HG03378 (cell line): Measurements from ENCODE around the gene ZNF200.
A peak's percentile ranks its signal among the peaks of the same experiment; 100 is the strongest.
"Not testable (repeated sequence)": the region's sequence is repeated elsewhere in the genome, so short reads cannot be mapped to it uniquely, and the experiment has no call there.

Experiments used
- ATAC-seq: cut with Tn5 transposase; IDR thresholded peaks from one replicate; pipeline ENCODE4 v1.9.1; 2021; ENCODE audit warnings: mild to moderate bottlenecking, moderate library complexity; ENCODE audit not compliant: unreplicated experiment

Gene ZNF200, protein sequence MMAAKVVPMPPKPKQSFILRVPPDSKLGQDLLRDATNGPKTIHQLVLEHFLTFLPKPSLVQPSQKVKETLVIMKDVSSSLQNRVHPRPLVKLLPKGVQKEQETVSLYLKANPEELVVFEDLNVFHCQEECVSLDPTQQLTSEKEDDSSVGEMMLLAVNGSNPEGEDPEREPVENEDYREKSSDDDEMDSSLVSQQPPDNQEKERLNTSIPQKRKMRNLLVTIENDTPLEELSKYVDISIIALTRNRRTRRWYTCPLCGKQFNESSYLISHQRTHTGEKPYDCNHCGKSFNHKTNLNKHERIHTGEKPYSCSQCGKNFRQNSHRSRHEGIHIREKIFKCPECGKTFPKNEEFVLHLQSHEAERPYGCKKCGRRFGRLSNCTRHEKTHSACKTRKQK

DNA sequence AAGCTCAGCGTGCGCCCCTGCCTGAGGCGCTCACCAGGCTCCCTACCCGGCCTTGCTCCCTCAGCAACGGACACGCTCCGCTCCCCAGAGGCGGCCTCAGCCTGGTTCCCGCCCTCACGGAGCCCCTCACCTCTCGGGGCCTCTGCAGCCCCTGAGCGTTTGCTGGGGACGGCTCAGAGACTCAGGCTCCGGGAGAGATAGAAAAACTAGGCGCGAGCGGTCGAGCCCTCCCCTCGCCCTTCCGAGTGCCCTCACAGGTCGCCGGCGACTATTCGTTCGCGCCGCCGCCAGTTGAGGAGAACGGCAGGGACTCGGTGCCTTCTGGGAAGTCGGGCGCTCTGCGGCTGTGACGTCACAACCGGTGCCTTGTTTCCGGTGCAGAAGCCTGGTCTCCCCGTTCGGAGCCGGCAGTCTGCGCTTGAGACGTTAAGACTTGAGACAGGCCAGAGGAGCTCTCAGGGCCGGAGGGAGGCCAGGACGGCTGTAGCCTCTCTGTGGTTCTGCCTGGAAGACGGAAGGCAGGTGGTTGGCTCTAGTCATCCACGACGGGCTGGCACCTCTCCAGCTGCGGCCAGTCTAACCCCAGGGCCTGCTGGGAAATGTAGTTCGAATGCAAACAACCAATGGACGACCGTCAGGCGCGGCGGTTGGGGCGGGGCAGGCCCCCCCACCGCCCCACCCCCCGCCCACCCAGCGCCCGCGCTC lies at the start of gene ZNF200:
ZNF200 (minus strand) TSS at position 302 of the 705 bp plus-strand sequence. CDS start 1,403 bp downstream, outside the sequence.
- ATAC-seq = peak; percentile 90

DNA sequence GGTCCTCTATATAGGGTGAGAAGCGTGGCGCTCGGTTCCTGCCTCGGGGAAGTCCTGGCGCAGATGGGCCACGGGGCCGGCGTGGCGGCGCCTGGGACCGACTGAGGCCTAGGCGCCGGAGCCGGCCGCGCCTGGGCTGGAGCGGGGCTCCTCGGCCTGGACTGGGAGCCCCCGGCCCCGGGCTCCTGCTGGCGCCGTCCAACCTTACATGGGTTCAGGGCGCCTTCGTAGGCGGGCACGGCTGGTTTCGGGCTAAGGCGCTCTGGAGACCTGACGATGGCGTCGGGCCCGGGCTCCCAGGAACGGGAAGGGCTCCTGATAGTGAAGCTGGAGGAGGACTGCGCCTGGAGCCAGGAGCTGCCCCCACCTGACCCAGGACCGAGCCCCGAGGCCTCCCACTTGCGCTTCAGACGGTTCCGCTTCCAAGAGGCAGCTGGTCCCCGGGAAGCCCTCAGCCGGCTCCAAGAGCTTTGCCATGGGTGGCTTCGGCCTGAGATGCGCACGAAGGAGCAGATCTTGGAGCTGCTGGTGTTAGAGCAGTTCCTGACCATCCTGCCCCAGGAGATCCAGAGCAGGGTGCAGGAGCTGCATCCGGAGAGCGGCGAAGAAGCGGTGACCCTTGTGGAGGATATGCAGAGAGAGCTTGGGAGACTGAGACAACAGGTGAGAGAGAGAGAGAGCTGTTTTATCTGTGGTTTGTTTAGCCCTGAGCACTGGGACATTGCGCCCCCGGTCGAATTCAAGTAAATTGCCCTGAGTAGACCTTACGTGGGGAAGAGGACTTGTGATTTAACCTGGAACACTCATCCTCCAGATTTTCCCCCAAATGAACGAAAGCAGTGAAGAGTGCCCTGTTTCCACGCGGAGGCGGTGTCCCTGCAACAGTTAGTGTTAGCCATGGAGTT lies 48.8 kb upstream of the ZNF200 start:
- no peak for ATAC-seq

DNA sequence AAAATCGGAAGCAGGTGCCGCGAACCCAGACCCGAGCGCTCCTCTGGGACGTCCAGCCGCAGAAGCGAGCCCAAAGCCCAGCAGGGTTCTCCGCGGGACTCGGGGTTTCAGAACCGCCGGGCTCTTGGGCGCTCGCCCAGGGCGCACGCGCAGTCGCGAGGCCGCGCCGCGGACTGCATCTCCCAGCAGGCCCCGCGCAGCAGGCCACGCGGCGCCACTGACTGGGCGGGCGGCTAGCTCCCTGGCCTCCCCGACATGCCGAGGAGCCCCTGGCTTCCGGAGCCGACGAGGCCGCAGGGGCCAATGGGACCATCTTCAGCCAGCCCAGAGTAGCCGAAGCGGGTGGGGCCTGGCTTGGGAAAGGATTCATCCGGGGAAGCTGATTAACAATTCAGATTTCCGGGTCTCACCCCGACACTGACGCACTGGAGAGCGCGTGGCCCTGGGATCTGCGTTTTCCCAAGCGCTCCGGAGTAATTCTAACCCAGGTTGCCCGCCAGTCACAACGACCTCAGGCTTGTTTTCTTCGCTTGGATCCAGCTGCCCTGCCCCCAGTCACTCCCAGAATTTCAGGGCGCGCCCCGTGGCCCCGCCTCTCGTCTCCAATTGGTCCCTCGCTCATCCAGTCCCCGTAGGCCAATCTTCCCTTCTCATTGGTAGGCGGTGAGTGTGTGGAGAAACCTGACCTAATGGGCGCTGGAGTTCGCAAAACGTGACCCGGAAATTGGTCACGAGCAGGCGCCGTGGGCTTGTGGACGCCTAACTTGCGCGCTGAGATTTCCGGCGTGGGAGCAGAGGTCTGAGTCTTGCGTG lies 48.0 kb upstream of the ZNF200 start, which contains the start of gene ZNF263:
ZNF263 (plus strand) TSS at position 762 of the 813 bp plus-strand sequence. CDS start 328 bp downstream, outside the sequence.
- peak; percentile 78 for ATAC-seq

DNA sequence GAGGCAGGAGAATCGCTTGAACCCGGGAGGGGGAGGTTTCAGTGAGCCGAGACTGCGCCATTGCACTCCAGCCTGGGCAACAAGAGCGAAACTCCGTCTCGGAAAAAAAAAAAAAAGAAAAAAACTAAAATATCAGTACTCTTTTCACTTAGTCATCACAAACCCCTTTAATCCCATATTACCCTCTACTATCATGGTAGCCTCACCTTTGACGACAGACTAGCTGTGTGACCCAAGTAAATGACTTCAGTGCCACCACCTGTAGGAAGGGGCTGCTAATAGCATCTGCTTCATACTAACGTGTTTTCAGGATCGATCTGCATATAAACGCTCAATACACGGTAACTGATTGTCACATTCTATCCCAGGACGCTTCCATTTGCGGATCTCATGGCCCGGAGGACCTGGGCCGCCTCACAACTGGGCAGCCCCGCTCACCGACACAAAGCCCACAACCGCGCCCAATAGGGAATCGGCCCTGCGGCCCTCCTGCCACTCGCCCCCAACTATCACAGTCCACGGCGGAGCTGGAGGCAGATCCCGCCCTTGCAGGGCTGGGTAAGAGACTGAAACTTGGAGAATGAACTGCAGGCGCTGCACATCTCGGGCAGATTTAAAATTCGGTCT lies 47.3 kb upstream of the ZNF200 start:
- ATAC-seq = peak; percentile 31

DNA sequence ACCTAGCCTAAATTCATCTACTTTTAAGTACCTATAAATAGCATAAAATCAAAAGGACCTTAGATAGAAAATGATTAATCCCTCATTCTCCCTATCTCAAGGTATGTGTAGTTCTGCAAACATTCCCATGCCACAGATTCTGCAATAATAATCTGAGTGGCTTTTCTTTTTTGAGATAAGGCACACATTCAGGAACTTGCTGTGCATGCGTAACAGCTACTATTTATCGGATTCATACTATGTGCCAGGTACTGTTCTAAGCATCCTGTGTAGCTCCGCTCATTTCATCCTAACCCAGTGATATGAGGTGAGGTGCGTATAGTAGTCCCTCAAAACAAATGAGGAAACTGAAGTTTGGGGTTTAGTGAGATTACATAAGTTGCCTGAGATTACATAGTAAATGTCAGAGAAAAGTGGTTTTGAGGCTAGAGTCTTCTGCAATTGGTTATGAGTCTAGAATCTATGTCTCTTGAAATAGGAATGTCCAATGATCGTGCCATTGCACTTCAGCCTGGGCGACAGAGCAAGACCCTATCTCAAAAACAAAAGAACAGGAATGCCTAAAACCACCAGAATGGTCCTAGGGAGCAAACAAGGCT lies 46.4 kb upstream of the ZNF200 start:
- ATAC-seq = no peak

DNA sequence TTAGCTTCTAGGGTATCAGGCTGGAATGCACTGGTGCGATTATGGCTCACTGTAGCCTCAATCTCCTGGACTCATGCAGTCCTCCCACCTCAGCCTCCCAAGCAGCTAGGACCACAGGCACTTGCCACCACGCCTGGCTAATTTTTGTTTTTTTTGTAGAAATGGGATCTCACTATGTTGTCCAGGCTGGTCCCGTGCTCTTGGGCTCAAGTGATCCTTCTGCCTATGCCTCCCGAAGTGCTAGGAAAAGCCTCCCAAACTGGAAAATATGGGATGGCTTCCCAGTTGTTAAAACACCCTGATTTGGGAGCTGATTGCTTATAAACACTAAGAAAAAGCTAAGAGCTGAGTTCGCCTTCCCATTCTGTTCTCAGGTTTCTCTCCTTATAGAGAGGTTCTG lies 41.7 kb upstream of the ZNF200 start:
- ATAC-seq = no peak

DNA sequence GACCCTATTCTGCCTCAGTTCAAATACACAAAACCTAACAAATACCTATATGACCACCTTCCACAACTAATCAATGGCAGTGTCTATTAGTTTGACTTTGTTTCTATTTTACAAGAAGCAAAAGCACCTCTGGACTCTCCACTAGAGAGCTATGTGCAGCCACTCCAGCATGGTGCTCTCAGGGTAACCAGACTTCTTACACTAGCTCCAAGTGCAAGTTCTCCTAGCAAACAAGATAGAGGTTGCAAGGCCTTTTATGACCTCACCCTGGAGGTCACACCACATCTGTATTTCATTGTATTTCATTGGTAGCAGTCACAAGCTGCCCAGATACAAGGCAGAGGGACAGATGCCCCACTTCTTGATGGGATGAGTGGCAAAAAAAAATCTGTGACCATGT lies 40.0 kb upstream of the ZNF200 start:
- no peak for ATAC-seq

DNA sequence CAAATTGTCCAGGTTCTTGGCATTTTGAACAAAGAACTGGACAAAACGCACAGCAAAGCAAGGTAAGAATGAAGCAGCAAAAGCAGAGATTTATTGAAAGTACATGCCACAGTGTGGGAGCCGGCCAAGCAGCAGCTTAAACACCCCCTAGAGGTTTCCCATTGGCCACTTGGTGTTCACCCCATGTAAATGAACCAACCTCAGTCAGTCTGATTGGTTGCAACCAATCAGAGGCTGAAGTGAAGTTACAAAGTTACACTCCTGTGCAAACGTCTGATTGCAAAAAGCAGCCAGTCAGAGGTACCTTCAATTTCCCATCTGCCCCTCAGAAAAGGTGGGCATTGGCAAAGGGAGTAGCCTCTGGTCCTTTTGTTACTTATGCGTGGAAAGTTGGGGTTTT lies 39.5 kb upstream of the ZNF200 start:
- no peak for ATAC-seq

DNA sequence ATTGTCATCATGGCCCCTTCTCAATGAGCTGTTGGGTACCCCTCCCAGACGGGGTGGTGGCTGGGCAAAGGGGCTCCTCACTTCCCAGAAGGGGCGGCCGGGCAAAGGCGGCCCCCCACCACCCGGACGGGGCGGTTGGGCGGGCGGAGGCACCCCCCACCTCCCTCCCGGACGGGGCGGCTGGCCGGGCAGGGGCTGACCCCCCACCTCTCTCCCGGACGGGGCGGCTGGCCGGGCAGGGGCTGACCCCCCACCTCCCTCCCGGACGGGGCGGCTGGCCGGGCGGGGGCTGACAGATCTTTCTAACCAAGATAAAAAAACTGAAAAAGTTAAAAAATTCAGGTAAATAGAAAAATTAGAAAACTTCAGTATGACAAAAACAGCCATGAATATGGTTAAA lies 36.3 kb upstream of the ZNF200 start:
- ATAC-seq = not testable (repeated sequence)

DNA sequence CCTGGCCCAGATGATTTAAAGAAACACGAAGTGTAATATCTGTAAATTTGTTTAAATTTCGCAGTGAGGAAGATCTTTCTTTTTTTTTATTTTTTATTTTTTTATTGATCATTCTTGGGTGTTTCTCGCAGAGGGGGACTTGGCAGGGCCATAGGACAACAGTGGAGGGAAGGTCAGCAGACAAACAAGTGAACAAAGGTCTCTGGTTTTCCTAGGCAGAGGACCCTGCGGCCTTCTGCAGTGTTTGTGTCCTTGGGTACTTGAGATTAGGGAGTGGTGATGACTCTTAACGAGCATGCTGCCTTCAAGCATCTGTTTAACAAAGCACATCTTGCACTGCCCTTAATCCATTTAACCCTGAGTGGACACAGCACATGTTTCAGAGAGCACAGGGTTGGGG lies 35.8 kb upstream of the ZNF200 start:
- ATAC-seq = not testable (repeated sequence)

DNA sequence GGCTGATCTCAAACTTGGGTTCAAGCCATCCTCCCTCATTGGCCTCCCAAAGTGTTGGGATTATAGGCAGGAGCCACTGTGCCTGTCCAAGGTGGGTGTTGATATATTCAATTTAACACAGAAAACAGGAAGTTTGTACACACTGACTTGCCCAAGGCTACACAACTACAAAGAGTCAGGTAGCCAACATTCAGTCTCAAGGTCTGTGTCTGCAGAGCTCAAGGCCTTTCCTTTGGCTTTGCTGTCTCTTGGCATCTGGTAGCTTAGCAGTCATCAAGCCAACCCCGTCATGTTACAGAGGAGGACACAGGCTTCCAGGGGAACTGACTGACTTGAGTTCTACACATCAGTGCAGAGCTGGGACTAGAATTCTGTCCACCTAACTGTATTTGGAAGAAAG lies 33.3 kb upstream of the ZNF200 start:
- no peak for ATAC-seq

DNA sequence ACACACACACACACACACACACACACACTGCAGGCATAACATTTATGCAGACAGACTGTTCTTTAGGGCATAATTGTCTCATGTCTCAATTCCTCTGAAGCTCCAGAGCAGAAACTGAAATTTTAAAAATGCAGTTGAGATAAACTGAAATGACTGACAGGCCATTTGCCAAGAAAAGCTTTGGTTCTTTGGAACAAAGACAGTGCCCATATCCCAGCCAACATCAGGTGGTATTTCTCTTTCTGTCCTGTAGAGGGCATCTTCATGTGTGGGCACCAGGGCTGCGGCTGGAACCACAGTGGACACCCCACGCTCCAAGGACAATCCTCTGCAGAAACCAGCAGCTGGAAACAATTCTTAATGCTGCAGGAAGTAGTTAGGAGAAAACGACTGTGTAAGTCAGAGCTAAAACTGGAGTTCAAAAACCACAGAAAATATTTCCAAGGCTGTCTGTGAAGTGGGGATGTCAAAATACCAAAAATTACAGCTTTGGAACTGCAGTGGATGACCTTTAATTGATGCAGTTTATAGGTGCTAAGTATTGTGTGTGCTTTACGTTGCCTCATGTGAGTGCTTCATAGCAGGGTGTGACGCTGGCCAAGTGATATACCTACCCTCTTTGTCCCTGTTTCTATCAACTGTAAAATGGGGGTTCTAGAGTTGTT lies 32.0 kb upstream of the ZNF200 start:
- ATAC-seq = no peak

DNA sequence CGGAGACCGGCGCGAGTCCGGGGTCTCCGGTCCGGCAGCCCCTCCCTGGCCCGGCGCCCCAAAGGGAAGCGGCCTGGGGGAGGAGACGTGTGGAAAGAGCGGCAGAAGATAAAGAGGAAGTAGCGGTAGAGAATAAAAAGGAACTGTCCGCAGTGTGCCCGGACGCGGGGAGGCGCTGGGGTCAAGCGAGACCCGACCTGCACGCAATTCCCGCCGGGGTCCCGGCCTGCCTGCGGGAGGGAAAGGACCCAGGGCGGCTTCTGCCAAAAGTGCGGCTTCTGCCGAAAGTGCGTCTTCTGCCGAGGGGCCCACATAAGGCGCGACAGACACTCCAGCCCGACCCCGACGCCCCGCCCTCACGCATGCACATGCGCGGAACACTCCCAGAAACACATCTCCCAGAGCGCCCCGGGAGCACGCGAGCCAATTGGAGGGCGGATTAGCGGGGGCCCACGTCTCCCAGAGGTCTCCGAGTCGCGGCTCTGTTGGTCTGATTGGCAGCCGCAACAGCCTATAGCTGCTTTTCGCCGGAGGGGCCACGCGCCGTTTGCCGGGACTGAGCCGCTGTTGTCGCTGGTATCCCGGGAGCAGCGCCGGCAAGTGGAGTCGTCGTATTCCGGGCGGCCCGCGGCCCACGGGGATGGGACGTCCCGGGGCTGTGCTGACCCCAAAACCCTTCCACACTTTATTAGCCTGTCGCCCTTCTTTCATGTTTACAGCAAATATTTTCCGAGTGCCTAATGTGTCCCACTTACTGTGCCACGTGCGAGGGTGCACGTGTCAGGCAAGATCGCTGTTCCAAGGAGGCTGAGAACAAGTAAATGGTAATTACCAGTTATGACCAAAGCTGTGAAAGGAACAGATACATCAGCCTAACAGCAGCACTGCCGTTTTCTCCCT lies 29.4 kb upstream of the ZNF200 start:
- ATAC-seq = peak; percentile 72

DNA sequence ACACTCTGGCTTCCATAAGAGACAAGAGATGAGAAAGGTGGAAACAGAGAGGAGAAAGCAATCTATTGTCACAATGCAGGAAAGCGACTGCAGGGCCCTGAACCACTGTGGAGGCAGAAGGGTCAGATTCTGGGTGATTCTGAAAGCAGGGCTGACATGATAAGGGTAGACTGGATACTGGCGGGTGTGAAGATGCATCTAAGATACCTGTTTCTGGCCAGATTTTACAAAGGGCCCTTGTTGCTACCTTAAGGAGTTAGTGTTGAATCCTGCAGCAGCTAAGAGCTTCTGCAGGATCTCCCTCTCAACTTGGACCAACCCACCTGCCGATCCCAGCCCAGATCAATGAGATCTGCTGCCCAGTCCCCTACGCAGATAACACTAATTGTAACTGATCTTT lies 27.6 kb upstream of the ZNF200 start:
- no peak for ATAC-seq

DNA sequence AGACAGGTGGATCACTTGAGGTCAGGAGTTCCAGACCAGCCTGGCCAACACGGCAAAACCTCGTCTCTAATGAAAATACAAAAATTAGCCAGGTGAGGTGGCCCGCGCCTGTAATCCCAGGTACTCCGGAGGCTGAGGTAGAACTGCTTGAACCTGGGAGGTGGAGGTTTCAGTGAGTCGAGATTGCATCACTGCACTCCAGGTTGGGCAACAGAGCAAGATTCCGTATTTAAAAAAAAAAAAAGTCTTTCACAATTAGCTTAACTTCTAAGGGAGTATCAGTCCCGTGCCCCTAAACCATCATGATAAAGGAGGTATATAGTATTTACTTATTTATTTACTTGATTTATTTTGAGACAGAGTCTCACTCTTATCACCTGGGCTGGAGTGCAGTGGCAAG lies 24.9 kb upstream of the ZNF200 start:
- ATAC-seq = no peak

DNA sequence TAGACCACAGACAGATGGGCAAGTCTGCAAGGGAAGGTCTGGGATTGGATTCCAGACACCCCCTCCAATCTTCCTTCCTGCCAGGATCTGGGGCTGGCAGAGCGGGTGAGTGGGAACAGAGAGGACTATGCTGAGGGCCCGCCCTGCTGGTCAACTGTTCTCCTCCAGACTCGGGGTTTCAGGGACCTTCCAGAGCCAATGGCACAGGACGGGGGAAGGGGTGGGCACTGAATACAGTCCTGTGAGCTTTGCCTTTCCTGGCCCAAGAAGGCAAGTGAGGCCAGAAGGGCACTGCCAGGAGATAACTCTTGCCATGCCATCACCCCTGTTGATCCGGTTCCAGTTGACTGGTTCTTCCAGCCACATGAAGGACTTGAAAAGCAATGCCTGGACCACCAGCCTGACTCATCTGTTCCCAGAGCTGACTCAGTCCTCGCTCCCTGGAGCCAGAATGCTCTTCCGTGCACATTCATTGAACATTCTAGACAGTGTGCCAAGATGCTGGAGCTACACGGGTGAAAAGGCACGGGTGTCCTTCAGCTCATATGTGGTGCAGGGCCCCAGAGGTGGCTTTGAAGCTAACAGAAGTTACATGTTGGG lies 22.0 kb upstream of the ZNF200 start:
- no peak for ATAC-seq

DNA sequence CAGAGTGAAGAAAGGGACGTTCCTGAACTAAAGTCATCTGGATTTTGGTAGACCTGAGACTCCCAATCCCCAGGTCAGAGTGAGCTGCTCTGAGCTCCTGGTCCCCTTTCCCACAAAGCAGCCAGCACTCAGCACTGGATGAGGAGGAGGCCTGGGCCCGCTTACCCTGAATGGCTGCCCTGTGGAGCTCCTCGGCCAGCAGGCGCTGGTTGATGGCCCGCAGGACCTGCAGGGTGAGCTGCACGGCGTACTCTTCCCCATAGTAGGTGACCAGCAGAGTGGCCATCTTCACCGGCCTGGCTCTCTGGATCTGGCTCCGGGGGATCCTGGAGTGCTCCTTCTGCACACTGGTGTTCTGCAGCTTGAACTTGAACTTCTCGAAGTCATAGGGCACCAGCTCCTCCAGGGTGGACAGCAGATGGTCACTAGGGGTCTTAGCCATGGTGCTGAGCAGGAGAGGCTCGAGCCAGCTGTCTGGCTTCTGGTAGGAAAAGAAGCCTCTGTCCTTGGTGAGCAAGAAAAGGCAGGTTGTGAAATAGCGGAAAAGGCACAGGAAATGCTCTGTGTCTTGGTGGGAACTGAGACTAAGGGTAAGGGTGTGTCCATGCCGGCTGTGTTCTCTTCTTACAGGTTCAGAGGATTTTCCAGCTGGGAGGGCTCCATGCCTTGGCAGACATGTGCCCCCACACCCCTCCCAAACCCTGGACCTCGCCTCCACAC lies 21.3 kb upstream of the ZNF200 start, which contains the start of gene MEFV:
MEFV (minus strand) TSS at position 488 of the 720 bp plus-strand sequence; CDS start at position 442, 46 bp downstream.
- no peak for ATAC-seq
